NOMO-1 treated with dmso at 0.1 percent for 144 hours (cell line): ENCODE measurements around the gene IFNL4.

Experiments
- DNase-seq: peaks from one replicate; lab custom pipeline; 2025; ENCODE audit not compliant: unreplicated experiment; lab: John Stamatoyannopoulos, UW

IFNL4 gene

DNA sequence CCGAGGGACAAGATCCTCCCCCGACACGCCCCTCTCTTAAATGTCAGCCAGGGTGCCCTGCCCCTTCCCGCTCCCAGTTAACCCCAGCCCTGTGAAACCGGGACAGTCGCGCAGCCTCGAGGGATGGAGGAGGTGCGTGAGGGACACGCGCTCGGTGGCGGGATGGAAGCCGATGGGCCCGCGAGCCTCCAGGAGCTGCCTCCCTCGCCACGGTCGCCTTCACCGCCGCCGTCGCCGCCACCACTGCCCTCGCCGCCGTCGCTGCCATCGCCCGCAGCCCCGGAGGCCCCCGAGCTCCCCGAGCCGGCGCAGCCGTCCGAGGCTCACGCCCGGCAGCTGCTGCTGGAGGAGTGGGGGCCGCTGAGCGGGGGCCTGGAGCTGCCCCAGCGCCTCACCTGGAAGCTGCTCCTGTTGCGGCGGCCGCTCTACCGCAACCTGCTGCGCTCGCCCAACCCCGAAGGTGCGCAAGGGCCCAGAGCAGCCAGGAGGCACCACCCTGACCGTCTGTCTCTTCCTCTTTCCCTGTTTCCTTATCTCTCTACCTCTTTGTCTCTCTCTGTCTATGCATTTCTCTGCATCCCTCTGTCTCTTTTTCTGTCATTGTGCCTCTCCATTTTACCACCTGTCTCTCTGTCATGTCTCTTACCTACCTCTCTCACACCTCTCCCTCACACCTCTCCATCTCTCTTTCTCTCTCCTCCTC is 51.6 kb downstream of the IFNL4 start, which contains the start of gene NCCRP1:
Gene NCCRP1, plus strand, starts transcription at position 105 of the 703 bp plus-strand sequence. Its CDS starts 19 bp downstream, at position 124.
- no peak for DNase-seq

DNA sequence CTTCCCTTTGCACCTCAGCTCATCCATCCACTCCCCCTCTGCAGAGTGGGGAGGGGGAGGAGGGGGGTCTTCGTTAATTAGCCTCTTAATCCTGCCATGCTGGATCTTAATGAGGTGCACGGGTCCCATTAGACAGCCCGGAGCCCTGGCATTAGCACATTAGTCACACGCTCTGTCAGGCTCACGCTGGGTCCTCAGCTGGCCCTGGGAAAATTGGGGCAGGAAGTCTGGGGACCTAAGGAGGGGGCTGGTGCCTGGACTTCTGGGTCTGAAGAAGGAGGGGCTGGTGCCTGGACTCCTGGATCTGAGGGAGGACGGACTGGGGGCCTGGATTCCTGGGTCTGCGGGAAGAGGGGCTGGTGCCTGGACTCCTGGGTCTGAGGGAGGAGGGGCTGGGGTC is 52.3 kb downstream of the IFNL4 start:
- DNase-seq, result no peak
